Activated CD4-positive, alpha-beta T cell treated with anti-CD3 and anti-CD28 coated beads, Interleukin-2, amount 10 ng/mL, durations not matched to agents 7 days and 5 days (primary cell): ENCODE data around the gene TCN2. TPM values are rescaled to one million over a fixed set of nuclear protein-coding genes. Genes with fewer than 3 reads are reported as not detected.
"Not testable (repeated sequence)": the region's sequence is repeated elsewhere in the genome, so short reads cannot be mapped to it uniquely, and the experiment has no call there.

ENCODE experiments used
- CTCF ChIA-PET: fragments of 350-600 bp; sonication (Branson Sonifier 250); formaldehyde crosslinking; loops from one replicate; lab custom pipeline; 2021; ENCODE audit warnings: antibody characterized with exemption; lab: Charles Lee
- POLR2A ChIA-PET: fragments of 350-600 bp; sonication (Branson Sonifier 250); formaldehyde crosslinking; loops from one replicate; lab custom pipeline; 2021; ENCODE audit warnings: antibody characterized with exemption; lab: Charles Lee
- DNase-seq: peaks from one replicate; pipeline ENCODE4 v3.0.0-alpha.2; 2020
- H3K27ac Mint-ChIP-seq: one replicate; pipeline ENCODE4 v1.8.0; 2021; ENCODE audit warnings: mild to moderate bottlenecking, moderate library complexity, mixed read lengths
- H3K27me3 Mint-ChIP-seq: one replicate; pipeline ENCODE4 v1.8.0; 2021; ENCODE audit warnings: mixed read lengths
- H3K36me3 Mint-ChIP-seq: one replicate; pipeline ENCODE4 v1.8.0; 2021; ENCODE audit warnings: low read depth, mixed read lengths
- H3K4me1 Mint-ChIP-seq: one replicate; pipeline ENCODE4 v1.8.0; 2021; ENCODE audit warnings: mixed read lengths
- H3K4me3 Mint-ChIP-seq: one replicate; pipeline ENCODE4 v1.8.0; 2021; ENCODE audit warnings: mild to moderate bottlenecking, moderate library complexity, mixed read lengths
- H3K9me3 Mint-ChIP-seq: one replicate; pipeline ENCODE4 v1.8.0; 2021; ENCODE audit warnings: mixed read lengths
- total RNA-seq, 2 experiments: library from RNA; stranded (reverse); gene quantifications; one replicate each; pipeline ENCODE4 v1.2.3, GENCODE V29; 2021

The TCN2 gene
- total RNA-seq, 2 experiments from 2014 or later, result 0.32 to 0.54 TPM

DNA sequence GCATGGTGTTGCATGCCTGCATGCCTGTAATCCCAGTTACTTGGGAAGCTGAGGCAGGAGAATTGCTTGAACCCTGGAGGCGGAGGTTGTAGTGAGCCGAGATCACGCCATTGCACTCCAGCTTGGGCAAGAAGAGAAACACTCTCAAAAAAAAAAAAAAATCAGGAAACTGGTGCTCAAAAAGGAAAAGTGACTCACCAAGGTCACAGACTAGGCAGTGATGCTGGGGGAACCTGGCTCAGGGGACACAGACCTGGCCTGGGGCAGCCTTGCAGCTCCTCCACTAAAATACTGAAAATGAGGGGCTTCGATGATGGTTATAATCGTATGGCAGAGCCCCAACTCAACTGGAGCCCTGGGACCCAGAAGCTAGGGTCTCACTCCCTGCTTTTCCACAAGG, 20.5 kb downstream of the TCN2 start:
- POLR2A ChIA-PET, result no interaction called here
- H3K27me3 Mint-ChIP-seq, result no peaks in the 10 kb centered on the region
- CTCF ChIA-PET, result interaction anchor here (0.6 to 1.6 kb wide), 4 partner anchors 20 to 820 kb away, joined by 3 to 5 read pairs (median 4); no protein-coding TSS in a partner anchor

GRCh38 chr22:30628491-30628890, 21.5 kb downstream of the TCN2 start:
- Mint-ChIP-seq H3K9me3 (no peaks in the 10 kb centered on the region), H3K4me1 (no peaks in the 10 kb centered on the region), H3K27me3 (no peaks in the 10 kb centered on the region), H3K27ac (no peak overlapping the region), H3K4me3 (no peak overlapping the region), H3K36me3 (no peaks in the 10 kb centered on the region)
- POLR2A ChIA-PET, result no interaction called here
- no peak for DNase-seq
- CTCF ChIA-PET, result interaction anchor here (0.5 to 1.4 kb wide), 7 partner anchors 10 to 232 kb away, joined by 3 to 6 read pairs (median 3); no protein-coding TSS in a partner anchor

More for the DNA sequence above, 20.5 kb downstream of the TCN2 start:
- H3K4me1 Mint-ChIP-seq, result no peaks in the 10 kb centered on the region
- H3K27ac Mint-ChIP-seq, result no peak overlapping the region
- no peaks in the 10 kb centered on the region for H3K9me3 Mint-ChIP-seq
- DNase-seq, result no peak
- no peak overlapping the region for H3K4me3 Mint-ChIP-seq
- no peaks in the 10 kb centered on the region for H3K36me3 Mint-ChIP-seq

DNA sequence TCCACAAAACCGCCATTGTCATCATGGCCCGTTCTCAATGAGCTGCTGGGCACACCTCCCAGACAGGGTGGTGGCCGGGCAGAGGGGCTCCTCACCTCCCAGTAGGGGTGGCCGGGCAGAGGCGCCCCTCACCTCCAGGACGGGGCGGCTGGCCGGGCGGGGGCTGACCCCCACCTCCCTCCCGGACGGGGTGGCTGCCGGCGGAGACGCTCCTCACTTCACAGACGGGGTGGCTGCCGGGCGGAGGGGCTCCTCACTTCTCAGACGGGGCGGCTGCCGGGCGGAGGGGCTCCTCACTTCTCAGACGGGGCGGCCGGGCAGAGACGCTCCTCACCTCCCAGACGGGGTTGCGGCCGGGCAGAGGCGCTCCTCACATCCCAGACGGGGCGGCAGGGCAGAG, 24.5 kb downstream of the TCN2 start:
- not testable (repeated sequence) for H3K9me3 Mint-ChIP-seq

DNA sequence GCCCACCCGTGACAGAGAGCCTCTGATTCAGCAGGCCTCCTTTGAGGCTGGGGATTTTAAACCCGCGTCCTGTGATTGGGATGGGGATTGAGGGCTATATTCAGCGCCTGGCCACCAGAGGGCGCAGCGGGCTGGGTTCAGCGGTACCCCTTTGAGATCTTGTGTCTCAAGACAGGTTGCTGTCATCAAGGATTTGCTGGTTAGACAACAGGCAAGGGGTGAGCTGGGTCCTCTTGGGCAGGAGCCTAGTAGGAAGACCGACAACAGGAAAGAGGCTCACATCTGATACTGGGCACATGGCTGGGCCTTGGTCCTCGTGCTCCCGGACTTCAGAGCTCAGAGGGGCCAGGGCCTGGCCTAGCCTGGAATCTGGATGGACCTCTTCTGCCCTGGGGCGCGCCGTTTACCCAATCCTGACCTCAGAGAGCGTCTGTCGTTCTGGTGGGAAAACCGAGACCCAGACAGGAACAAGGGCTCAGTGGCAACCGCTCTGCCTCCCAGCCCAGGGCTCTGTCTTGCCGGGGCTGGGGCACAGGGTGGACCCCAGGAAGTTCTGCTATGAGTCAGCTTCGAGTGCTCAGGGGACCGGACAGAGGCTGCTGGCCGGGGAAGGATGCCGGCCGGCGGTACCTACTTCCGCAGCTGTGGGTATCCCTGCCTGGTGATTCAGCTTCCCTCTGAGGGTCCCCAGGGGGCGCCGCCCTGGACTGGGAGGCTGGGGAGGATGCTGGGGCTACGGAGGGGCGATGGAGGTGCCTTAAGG, 27.7 kb downstream of the TCN2 start:
- Mint-ChIP-seq H3K4me3 (peak overlapping the region; percentile 71), H3K4me1 (peaks cover 26% of the 10 kb centered on the region), H3K27ac (peak overlapping the region; percentile 82), H3K27me3 (no peaks in the 10 kb centered on the region), H3K9me3 (peaks cover 3% of the 10 kb centered on the region), H3K36me3 (peaks cover 9% of the 10 kb centered on the region)
- DNase-seq, result peak; percentile 90
- ChIA-PET CTCF (interaction anchor here (0.6 to 5.4 kb wide), 27 partner anchors 9 to 285 kb away, joined by 3 to 61 read pairs (median 4); partner anchors contain the start of genes DUSP18 and TCN2), POLR2A (interaction anchor here (0.7 to 1.3 kb wide), 2 partner anchors 121 to 123 kb away, joined by 5 to 9 read pairs; no protein-coding TSS in a partner anchor)

More for the DNA sequence above, 24.5 kb downstream of the TCN2 start:
- H3K4me3 Mint-ChIP-seq, DNase-seq, H3K36me3 Mint-ChIP-seq, CTCF ChIA-PET, POLR2A ChIA-PET, H3K27ac Mint-ChIP-seq, H3K27me3 Mint-ChIP-seq: not testable (repeated sequence)
- peaks cover 16% of the 10 kb centered on the region for H3K4me1 Mint-ChIP-seq

DNA sequence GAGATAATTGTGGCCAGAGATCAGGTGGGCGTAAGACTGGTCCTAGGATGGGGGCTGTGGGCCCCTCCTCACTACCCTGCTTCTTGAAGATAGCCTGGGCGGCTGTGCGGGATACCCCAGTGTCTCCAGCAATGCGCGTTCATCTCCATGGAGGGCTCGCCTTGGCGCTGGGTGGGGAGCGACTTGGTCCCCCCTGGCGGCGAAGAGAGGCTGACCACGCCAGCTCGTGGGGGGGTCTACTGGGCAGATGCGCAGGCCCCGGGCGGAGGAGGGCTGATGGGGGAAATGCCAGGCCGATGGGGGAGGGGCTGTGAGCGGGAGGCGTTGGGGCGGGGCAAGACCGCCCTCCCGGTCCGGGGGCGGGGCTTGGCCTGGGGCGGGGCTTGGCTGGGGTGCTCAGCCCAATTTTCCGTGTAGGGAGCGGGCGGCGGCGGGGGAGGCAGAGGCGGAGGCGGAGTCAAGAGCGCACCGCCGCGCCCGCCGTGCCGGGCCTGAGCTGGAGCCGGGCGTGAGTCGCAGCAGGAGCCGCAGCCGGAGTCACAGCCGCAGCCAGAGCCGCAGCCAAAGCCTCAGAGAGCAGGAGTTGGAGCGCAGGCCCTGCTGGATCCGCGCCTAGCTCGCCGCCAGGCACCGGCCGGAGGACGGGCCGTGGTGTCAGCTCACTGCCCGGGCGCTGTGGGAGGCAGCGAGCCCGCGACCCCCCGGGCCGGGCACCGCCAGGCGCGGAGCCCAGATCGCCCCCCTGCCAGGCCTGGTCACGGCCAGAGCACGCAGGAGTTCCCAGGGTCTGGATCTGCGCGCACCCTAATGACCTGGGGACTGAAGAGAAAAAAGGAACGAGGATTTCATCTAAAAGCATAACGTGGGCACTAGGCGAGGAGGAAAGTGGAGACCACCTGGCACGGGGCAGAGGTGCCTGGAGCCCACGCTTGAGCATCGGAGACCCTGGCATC, 28.6 kb downstream of the TCN2 start, which contains the start of gene SLC35E4:
SLC35E4 (plus strand) TSS at position 509 of the 953 bp plus-strand sequence. CDS start 670 bp downstream, outside the sequence.
- ChIA-PET POLR2A (no interaction called here), CTCF (interaction anchor here (0.6 to 5.4 kb wide), 17 partner anchors 10 to 547 kb away, joined by 3 to 61 read pairs (median 4); partner anchors contain the start of gene DUSP18)
- Mint-ChIP-seq H3K4me3 (peak within 1 kb of the TSS; percentile 76), H3K9me3 (peaks cover 3% of the 10 kb centered on the region), H3K36me3 (peaks cover 9% of the 10 kb centered on the region), H3K4me1 (peaks cover 27% of the 10 kb centered on the region), H3K27ac (peak within 1 kb of the TSS; percentile 82), H3K27me3 (no peaks in the 10 kb centered on the region)
- peak; percentile 94 for DNase-seq

GRCh38 chr22:30636226-30637077, 29.5 kb downstream of the TCN2 start:
- ChIA-PET POLR2A (no interaction called here), CTCF (interaction anchor here (0.6 to 5.4 kb wide), 10 partner anchors 10 to 546 kb away, joined by 3 to 61 read pairs (median 12); partner anchors contain the start of gene DUSP18)
- DNase-seq, result peak; percentile 27
- Mint-ChIP-seq H3K27ac (peak overlapping the region; percentile 72), H3K36me3 (peaks cover 9% of the 10 kb centered on the region), H3K4me3 (peak overlapping the region; percentile 76), H3K4me1 (peaks cover 27% of the 10 kb centered on the region), H3K27me3 (no peaks in the 10 kb centered on the region), H3K9me3 (peaks cover 3% of the 10 kb centered on the region)

- peaks cover 9% of the 10 kb centered on the region for H3K36me3 Mint-ChIP-seq
- H3K4me3 Mint-ChIP-seq, result peak overlapping the region; percentile 34
- DNase-seq, result no peak
- H3K27me3 Mint-ChIP-seq, result no peaks in the 10 kb centered on the region
- peaks cover 27% of the 10 kb centered on the region for H3K4me1 Mint-ChIP-seq
- peaks cover 3% of the 10 kb centered on the region for H3K9me3 Mint-ChIP-seq
- ChIA-PET CTCF (interaction anchor here (1.1 to 1.6 kb wide), 3 partner anchors 12 to 447 kb away, joined by 3 to 10 read pairs (median 5); no protein-coding TSS in a partner anchor), POLR2A (no interaction called here)
- H3K27ac Mint-ChIP-seq, result no peak overlapping the region
Observed at GRCh38 chr22:30637701-30638114, 30.7 kb downstream of the TCN2 start.

- Mint-ChIP-seq H3K4me1 (peaks cover 32% of the 10 kb centered on the region), H3K36me3 (peaks cover 9% of the 10 kb centered on the region), H3K4me3 (no peak overlapping the region), H3K9me3 (peaks cover 3% of the 10 kb centered on the region), H3K27me3 (no peaks in the 10 kb centered on the region), H3K27ac (no peak overlapping the region)
- CTCF ChIA-PET, result interaction anchor here (0.6 to 1.1 kb wide), 2 partner anchors 112 to 154 kb away, joined by 3 read pairs; no protein-coding TSS in a partner anchor
- DNase-seq, result no peak
- POLR2A ChIA-PET, result no interaction called here
Observed at GRCh38 chr22:30640361-30640760, 33.4 kb downstream of the TCN2 start.

GRCh38 chr22:30640839-30641430, 34.0 kb downstream of the TCN2 start:
- Mint-ChIP-seq H3K9me3 (peaks cover 3% of the 10 kb centered on the region), H3K4me1 (peaks cover 31% of the 10 kb centered on the region), H3K27ac (no peak overlapping the region), H3K36me3 (peaks cover 9% of the 10 kb centered on the region), H3K4me3 (no peak overlapping the region), H3K27me3 (no peaks in the 10 kb centered on the region)
- no peak for DNase-seq
- ChIA-PET POLR2A (no interaction called here), CTCF (interaction anchor here (1.1 to 1.4 kb wide), 2 partner anchors 112 to 114 kb away, joined by 3 read pairs; no protein-coding TSS in a partner anchor)

GRCh38 chr22:30643055-30643875, 36.3 kb downstream of the TCN2 start:
- H3K9me3 Mint-ChIP-seq, result no peaks in the 10 kb centered on the region
- CTCF ChIA-PET, result interaction anchor here (0.6 to 1.6 kb wide), 5 partner anchors 15 to 886 kb away, joined by 3 to 8 read pairs (median 3); partner anchors contain the start of gene DUSP18
- no peak for DNase-seq
- no peak overlapping the region for H3K4me3 Mint-ChIP-seq
- H3K27me3 Mint-ChIP-seq, result no peaks in the 10 kb centered on the region
- peaks cover 9% of the 10 kb centered on the region for H3K36me3 Mint-ChIP-seq
- peak overlapping the region; percentile 51 for H3K27ac Mint-ChIP-seq
- POLR2A ChIA-PET, result no interaction called here
- peaks cover 18% of the 10 kb centered on the region for H3K4me1 Mint-ChIP-seq
